Neuronal stem cell (in vitro differentiated cells): ENCODE data around the gene EBF4.

ENCODE experiments used
- DNase-seq: peaks from one replicate; pipeline ENCODE4 v3.0.0-alpha.2; 2013; ENCODE audit warnings: low spot score
- H2AFZ ChIP-seq: one replicate; pipeline ENCODE4 v1.6.1; 2013; ENCODE audit warnings: mild to moderate bottlenecking, low read length, inconsistent platforms
- H2AK5ac ChIP-seq: 2 replicates; pipeline ENCODE4 v1.6.1; 2013; ENCODE audit warnings: low read depth, mild to moderate bottlenecking, inconsistent platforms, low read length, moderate library complexity, mixed read lengths
- H2BK120ac ChIP-seq: 2 replicates; pipeline ENCODE4 v1.6.1; 2013; ENCODE audit warnings: low read depth, mild to moderate bottlenecking, inconsistent platforms, low read length, moderate library complexity, mixed read lengths
- H2BK12ac ChIP-seq: one replicate; pipeline ENCODE4 v1.6.1; 2013; ENCODE audit warnings: low read length, inconsistent platforms
- H2BK15ac ChIP-seq: 2 replicates; pipeline ENCODE4 v1.6.1; 2013; ENCODE audit warnings: mild to moderate bottlenecking, low read length, inconsistent platforms, mixed read lengths
- H2BK5ac ChIP-seq: one replicate; pipeline ENCODE4 v1.6.1; 2013; ENCODE audit warnings: inconsistent platforms, mild to moderate bottlenecking, low read length, moderate library complexity
- H3K14ac ChIP-seq: one replicate; pipeline ENCODE4 v1.6.1; 2013; ENCODE audit warnings: low read length, inconsistent platforms
- H3K18ac ChIP-seq: 2 replicates; pipeline ENCODE4 v1.6.1; 2013; ENCODE audit warnings: low read length, inconsistent platforms
- H3K23ac ChIP-seq: 2 replicates; pipeline ENCODE4 v1.6.1; 2013; ENCODE audit warnings: low read depth, mild to moderate bottlenecking, mixed read lengths, low read length, inconsistent platforms; ENCODE audit not compliant: poor library complexity
- H3K27ac ChIP-seq: replicated peaks from 3 replicates; pipeline ENCODE4 v1.5.1; 2013; ENCODE audit warnings: low read length, inconsistent platforms
- H3K27me3 ChIP-seq, 3 experiments: 2 replicates each; pipeline ENCODE4 v1.6.1; 2013; ENCODE audit warnings: low read length in 3 of 3, mild to moderate bottlenecking in 2 of 3, inconsistent platforms in 1 of 3, low read depth in 1 of 3, mixed read lengths in 1 of 3, moderate library complexity in 1 of 3; ENCODE audit not compliant: control insufficient read depth in 3 of 3, insufficient read depth in 3 of 3
- H3K36me3 ChIP-seq, 2 donors: replicated peaks in 1 of 2; 2 replicates each; pipeline ENCODE4 v1.6.1; 2013; ENCODE audit warnings: low read length in 2 of 2; ENCODE audit not compliant: control insufficient read depth in 2 of 2, insufficient read depth in 2 of 2
- H3K4ac ChIP-seq: 2 replicates; pipeline ENCODE4 v1.6.1; 2013; ENCODE audit warnings: inconsistent platforms, mild to moderate bottlenecking, low read length, moderate library complexity
- H3K4me1 ChIP-seq, 2 donors: 1 replicate in 1 of 2; 2 replicates in 1 of 2; pipeline ENCODE4 v1.6.1; 2013; ENCODE audit warnings: low read length in 2 of 2, low read depth in 1 of 2; ENCODE audit not compliant: control insufficient read depth in 2 of 2, insufficient read depth in 1 of 2
- H3K4me2 ChIP-seq: one replicate; pipeline ENCODE4 v1.6.1; 2013; ENCODE audit warnings: mild to moderate bottlenecking, low read length, inconsistent platforms; ENCODE audit not compliant: insufficient read depth, poor library complexity, severe bottlenecking
- H3K4me3 ChIP-seq, 2 donors: 2 replicates each; pipeline ENCODE4 v1.5.1; 2013; ENCODE audit warnings: low read length in 2 of 2, mild to moderate bottlenecking in 2 of 2, inconsistent platforms in 1 of 2, moderate library complexity in 1 of 2
- H3K79me1 ChIP-seq: one replicate; pipeline ENCODE4 v1.6.1; 2013; ENCODE audit warnings: low read depth, mild to moderate bottlenecking, inconsistent platforms, low read length, moderate library complexity
- H3K9ac ChIP-seq: one replicate; pipeline ENCODE4 v1.6.1; 2013; ENCODE audit warnings: mild to moderate bottlenecking, low read depth, low read length, inconsistent platforms; ENCODE audit not compliant: poor library complexity
- H3K9me3 ChIP-seq, 2 donors: replicated peaks in 1 of 2; 2 replicates each; pipeline versions ENCODE3 to v1.6.1; 2013; ENCODE audit warnings: low read length in 2 of 2, mild to moderate bottlenecking in 2 of 2, inconsistent platforms in 1 of 2, low read depth in 1 of 2, mixed read lengths in 1 of 2, moderate library complexity in 1 of 2; ENCODE audit not compliant: control insufficient read depth in 2 of 2, insufficient read depth in 1 of 2
- H4K8ac ChIP-seq: one replicate; pipeline ENCODE4 v1.6.1; 2013; ENCODE audit warnings: low read depth, mild to moderate bottlenecking, inconsistent platforms, low read length, moderate library complexity
- H4K91ac ChIP-seq: one replicate; pipeline ENCODE4 v1.6.1; 2013; ENCODE audit warnings: low read length, low read depth, mild to moderate bottlenecking, inconsistent platforms; ENCODE audit not compliant: poor library complexity
- WGBS, 2 donors: extraction: QIAGEN DNeasy Blood & Tissue Kit; methylation state at CpG; one replicate each; pipeline ENCODE4 v1.1.7; 2013; ENCODE audit warnings: missing lambda C conversion rate in 2 of 2, mixed read lengths in 1 of 2; ENCODE audit not compliant: insufficient read length in 2 of 2, insufficient replicate concordance in 1 of 2; ENCODE audit errors: extremely low coverage in 2 of 2; 5-methylcytosine and 5-hydroxymethylcytosine counted together

EBF4 gene

GRCh38 chr20:2697768-2698167 is 5.2 kb downstream of the EBF4 start:
- Histone ChIP-seq H3K27ac (no peak overlapping the region), H3K4ac (no peak overlapping the region), H3K9ac (no peak overlapping the region), H3K79me1 (no peaks in the 10 kb centered on the region), H3K36me3 (no peaks in the 10 kb centered on the region), H2AK5ac (peak overlapping the region; percentile 70), H2BK5ac (no peak overlapping the region), H3K23ac (no peak overlapping the region), H2AFZ (peak overlapping the region; percentile 42), H3K18ac (peak overlapping the region; percentile 39), H4K91ac (no peak overlapping the region), H3K4me2 (no peak overlapping the region), H2BK120ac (peak overlapping the region; percentile 32), H3K9me3 (no peaks in the 10 kb centered on the region), H2BK15ac (peak overlapping the region; percentile 15), H3K4me1 (peaks cover 12 to 18% of the 10 kb centered on the region in 2 donors), H3K14ac (no peak overlapping the region), H4K8ac (peak overlapping the region; percentile 54), H2BK12ac (no peak overlapping the region), H3K4me3 (no peak overlapping the region), H3K27me3 (peaks cover 17 to 43% (median 32%) of the 10 kb centered on the region in 3 experiments)
- no CpG with 5 or more reads among the region's 3 CpGs for WGBS, 2 donors
- DNase-seq: no peak

GRCh38 chr20:2698186-2698817 is 5.7 kb downstream of the EBF4 start:
- Histone ChIP-seq H3K4me2 (no peak overlapping the region), H2BK12ac (no peak overlapping the region), H2BK120ac (peak overlapping the region; percentile 32), H3K9me3 (no peaks in the 10 kb centered on the region), H2AFZ (no peak overlapping the region), H3K9ac (no peak overlapping the region), H2AK5ac (peak overlapping the region; percentile 70), H3K4me1 (peaks cover 12 to 18% of the 10 kb centered on the region in 2 donors), H2BK5ac (no peak overlapping the region), H3K36me3 (no peaks in the 10 kb centered on the region), H3K27ac (no peak overlapping the region), H3K14ac (peak overlapping the region; percentile 73), H3K18ac (peak overlapping the region; percentile 39), H3K4me3 (no peak overlapping the region), H3K4ac (no peak overlapping the region), H2BK15ac (no peak overlapping the region), H3K27me3 (peaks cover 16 to 42% (median 32%) of the 10 kb centered on the region in 3 experiments), H3K23ac (peak overlapping the region; percentile 31), H4K8ac (peak overlapping the region; percentile 54), H4K91ac (no peak overlapping the region), H3K79me1 (no peaks in the 10 kb centered on the region)
- no peak for DNase-seq
- WGBS, 2 donors: no CpG with 5 or more reads among the region's 4 CpGs

- WGBS, 2 donors: no CpG with 5 or more reads among the region's 4 CpGs
- no peaks in the 10 kb centered on the region for H3K9me3 ChIP-seq
- no peak overlapping the region for H3K4me2 ChIP-seq
- no peaks in the 10 kb centered on the region for H3K36me3 ChIP-seq
- H2BK15ac ChIP-seq: no peak overlapping the region
- H3K27me3 ChIP-seq: peaks cover 10 to 36% (median 28%) of the 10 kb centered on the region in 3 experiments
- H3K4me1 ChIP-seq: peaks cover 12 to 18% of the 10 kb centered on the region in 2 donors
- no peak overlapping the region for H2BK120ac ChIP-seq
- H3K9ac ChIP-seq: no peak overlapping the region
- no peak overlapping the region for H2BK12ac ChIP-seq
- no peak overlapping the region for H2AFZ ChIP-seq
- H3K23ac ChIP-seq: no peak overlapping the region
- H3K18ac ChIP-seq: no peak overlapping the region
- H3K4ac ChIP-seq: no peak overlapping the region
- no peak overlapping the region for H2BK5ac ChIP-seq
- no peak overlapping the region for H3K27ac ChIP-seq
- no peak overlapping the region for H2AK5ac ChIP-seq
- no peaks in the 10 kb centered on the region for H3K79me1 ChIP-seq
- H4K91ac ChIP-seq: no peak overlapping the region
- H4K8ac ChIP-seq: no peak overlapping the region
- peak overlapping the region in 1 of 2 donors; percentile 8 for H3K4me3 ChIP-seq
- no peak for DNase-seq
- no peak overlapping the region for H3K14ac ChIP-seq
Observed at GRCh38 chr20:2698912-2699311, 6.3 kb downstream of the EBF4 start.

- no peaks in the 10 kb centered on the region for H3K9me3 ChIP-seq
- H3K4me3 ChIP-seq: no peak overlapping the region
- H3K27me3 ChIP-seq: peaks cover 2 to 27% (median 18%) of the 10 kb centered on the region in 3 experiments
- no peak overlapping the region for H2BK12ac ChIP-seq
- no peak overlapping the region for H3K9ac ChIP-seq
- no peak overlapping the region for H2BK120ac ChIP-seq
- no peaks in the 10 kb centered on the region for H3K36me3 ChIP-seq
- H3K27ac ChIP-seq: no peak overlapping the region
- no peak for DNase-seq
- no peak overlapping the region for H2AFZ ChIP-seq
- H3K18ac ChIP-seq: no peak overlapping the region
- peaks cover 8 to 9% of the 10 kb centered on the region in 2 donors for H3K4me1 ChIP-seq
- no peak overlapping the region for H2BK15ac ChIP-seq
- no peak overlapping the region for H3K14ac ChIP-seq
- no peak overlapping the region for H3K4me2 ChIP-seq
- H3K4ac ChIP-seq: no peak overlapping the region
- no peak overlapping the region for H4K91ac ChIP-seq
- H2BK5ac ChIP-seq: no peak overlapping the region
- no CpG with 5 or more reads among the region's 5 CpGs for WGBS, 2 donors
- H3K79me1 ChIP-seq: no peaks in the 10 kb centered on the region
- H3K23ac ChIP-seq: no peak overlapping the region
- no peak overlapping the region for H2AK5ac ChIP-seq
- no peak overlapping the region for H4K8ac ChIP-seq
Observed at GRCh38 chr20:2699775-2700413, 7.3 kb downstream of the EBF4 start.
